Mammary epithelial cell (primary cell): ENCODE measurements around the gene MGAT5.

Experiments
- CTCF ChIP-seq, 2 donors: IDR thresholded peaks in 1 of 2; conservative IDR thresholded peaks in 1 of 2; 2 replicates each; pipeline ENCODE4 v1.5.1; 2011 to 2012; ENCODE audit warnings: inconsistent platforms in 2 of 2, low read length in 2 of 2, mild to moderate bottlenecking in 2 of 2, control low read depth in 1 of 2, low read depth in 1 of 2; ENCODE audit not compliant: insufficient read depth in 1 of 2; ENCODE audit errors: extremely low read depth in 1 of 2
- EZH2 ChIP-seq: IDR thresholded peaks from 2 replicates; pipeline ENCODE4 v1.6.1; 2012; ENCODE audit warnings: low read length, inconsistent platforms, borderline replicate concordance

DNA sequence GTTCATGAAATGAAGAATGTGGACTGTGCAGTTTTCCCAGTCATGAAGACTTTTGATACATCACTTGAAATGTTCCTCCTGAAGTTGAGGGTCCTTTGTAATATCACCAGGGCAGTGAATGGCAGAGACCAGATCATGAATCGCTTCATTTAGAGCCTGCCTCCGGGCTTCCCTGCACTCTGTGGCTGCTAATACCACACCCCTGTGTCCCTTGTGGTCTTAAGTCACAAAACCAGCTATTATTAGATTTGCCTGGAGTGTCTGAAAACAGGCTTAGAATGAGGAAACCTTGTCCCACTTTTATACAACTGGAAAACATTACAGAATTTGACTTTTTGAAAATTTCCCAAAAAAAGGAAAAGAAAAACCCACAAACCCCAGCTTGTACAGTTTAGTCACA is 147.9 kb downstream of the MGAT5 start:
- TF ChIP-seq CTCF (conservative IDR thresholded peaks at IDR 0.05 in 1 of 2, IDR thresholded peaks at IDR 0.05 in 1 of 2; ENCODE audit: extremely low read depth in 1 of 2, insufficient read depth in 1 of 2, low read depth in 1 of 2, low read length in 2 of 2) (no peak), EZH2 (no peak)
